ENCODE results near the gene METRNL. TPM values are rescaled to one million over a fixed set of nuclear protein-coding genes. Genes with fewer than 3 reads are reported as not detected.
"Not testable (repeated sequence)": the region's sequence is repeated elsewhere in the genome, so short reads cannot be mapped to it uniquely, and the experiment has no call there.

The METRNL gene
- total and polyA plus RNA-seq, 12 donors, result 39.0 to 134 (median 70.9) TPM

- H3K9me3 ChIP-seq, result no peaks in the 10 kb centered on the region
- H3K36me3 ChIP-seq, result no peaks in the 10 kb centered on the region
- intact Hi-C loops (cut with DNase I), result no loop called here
- H3K4me3 ChIP-seq, result no peak overlapping the region
- H3K27me3 ChIP-seq, result no peaks in the 10 kb centered on the region
- WGBS, 2 donors, result 85 to 91% methylated on average over 18 of the region's 18 CpGs
- DNase-seq (no peak), ATAC-seq (peak in 1 of 8 donors; percentile 7)
- H3K4me1 ChIP-seq, result peaks cover 0 to 2% (median 0%) of the 10 kb centered on the region in 9 donors
- no peak overlapping the region for H3K27ac ChIP-seq
- no peak for TF ChIP-seq CTCF (IDR thresholded peaks at IDR 0.05)
These were observed 15.2 kb upstream of the METRNL start for GRCh38 chr17:83064021-83064731.

GRCh38 chr17:83064732-83065659 is 14.4 kb upstream of the METRNL start:
- no peak overlapping the region for H3K27ac ChIP-seq
- intact Hi-C loops (cut with DNase I), result no loop called here
- WGBS, 2 donors, result 76 to 77% methylated on average over 37 of the region's 37 CpGs
- ATAC-seq (peak in 6 of 8 donors; percentile 21 to 68 (median 42)), DNase-seq (peak in 1 of 2 donors; percentile 10)
- H3K36me3 ChIP-seq, result no peaks in the 10 kb centered on the region
- H3K4me1 ChIP-seq, result peaks cover 0 to 4% (median 0%) of the 10 kb centered on the region in 9 donors
- TF ChIP-seq CTCF (IDR thresholded peaks at IDR 0.05), result no peak
- H3K4me3 ChIP-seq, result no peak overlapping the region
- no peaks in the 10 kb centered on the region for H3K27me3 ChIP-seq
- H3K9me3 ChIP-seq, result no peaks in the 10 kb centered on the region

- Histone ChIP-seq H3K27ac (no peak overlapping the region), H3K9me3 (no peaks in the 10 kb centered on the region), H3K4me1 (peaks cover 0 to 4% (median 0%) of the 10 kb centered on the region in 9 donors), H3K27me3 (no peaks in the 10 kb centered on the region), H3K36me3 (no peaks in the 10 kb centered on the region), H3K4me3 (no peak overlapping the region)
- TF ChIP-seq CTCF (IDR thresholded peaks at IDR 0.05), result no peak
- intact Hi-C loops (cut with DNase I), result no loop called here
- WGBS, 2 donors, result 90 to 94% methylated on average over 39 of the region's 39 CpGs
- peak in 1 of 2 donors; percentile 3 for DNase-seq
- ATAC-seq, result peak in 1 of 8 donors; percentile 28
These were observed 13.5 kb upstream of the METRNL start for GRCh38 chr17:83065660-83066542.

GRCh38 chr17:83066543-83066890 is 12.9 kb upstream of the METRNL start:
- H3K9me3 ChIP-seq; H3K4me1 ChIP-seq; H3K36me3 ChIP-seq; DNase-seq; H3K4me3 ChIP-seq; H3K27me3 ChIP-seq; intact Hi-C loops (cut with DNase I); ATAC-seq; H3K27ac ChIP-seq: not testable (repeated sequence)
- 93 to 98% methylated on average over 16 to 19 of the region's 19 CpGs for WGBS, 2 donors

Measured in heart right ventricle (tissue), 16 donors.